ENCODE results near the gene C11orf21. TPM values are rescaled to one million over a fixed set of nuclear protein-coding genes. Genes with fewer than 3 reads are reported as not detected.

Gene C11orf21
- total and polyA plus RNA-seq, 10 of the 15 experiments (the other 5 are each of a cell fraction or from before 2014, with no cell fraction given): 0.04 to 0.26 (median 0.11) TPM; not detected in 7

- no peak for ATAC-seq
- intact Hi-C loops (cut with micrococcal nuclease; ENCODE audit: unreplicated experiment) (no loop called here), in situ Hi-C loops (cut with MboI) (no loop called here)
- RAD21 ChIA-PET (ENCODE audit: unreplicated experiment): no interaction called here
- Histone ChIP-seq H3K36me3 (ENCODE audit: control insufficient read depth in 2 of 2, insufficient read depth in 2 of 2, low read length in 1 of 2) (no peaks in the 10 kb centered on the region), H3K27ac (ENCODE audit: control insufficient read depth, insufficient read depth) (no peak overlapping the region), H3K9me3 (replicated peaks; ENCODE audit: control insufficient read depth, insufficient read depth, low read length) (no peaks in the 10 kb centered on the region), H3K4me2 (ENCODE audit: control insufficient read depth, insufficient read depth) (no peak overlapping the region), H3K9ac (ENCODE audit: control insufficient read depth, insufficient read depth, low read length) (no peak overlapping the region), H3K79me2 (ENCODE audit: control insufficient read depth, insufficient read depth, low read length) (no peaks in the 10 kb centered on the region), H3K4me1 (ENCODE audit: control insufficient read depth, insufficient read depth, low read length) (no peaks in the 10 kb centered on the region), H3K27me3 (replicated peaks in 1 of 2; ENCODE audit: control insufficient read depth in 2 of 2, insufficient read depth in 2 of 2, low read length in 1 of 2) (no peaks in the 10 kb centered on the region), H2AFZ (ENCODE audit: control insufficient read depth, low read depth, low read length) (no peak overlapping the region), H4K20me1 (ENCODE audit: control insufficient read depth, insufficient read depth) (no peaks in the 10 kb centered on the region), H3K4me3 (no peak overlapping the region)
- TF ChIP-seq, protein P1, sequence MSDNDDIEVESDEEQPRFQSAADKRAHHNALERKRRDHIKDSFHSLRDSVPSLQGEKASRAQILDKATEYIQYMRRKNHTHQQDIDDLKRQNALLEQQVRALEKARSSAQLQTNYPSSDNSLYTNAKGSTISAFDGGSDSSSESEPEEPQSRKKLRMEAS (IDR thresholded peaks at IDR 0.05; ENCODE audit: low read depth, low read length): no peak
- TF ChIP-seq BHLHE40 (IDR thresholded peaks at IDR 0.05; ENCODE audit: borderline replicate concordance in 1 of 2, low read depth in 2 of 2, low read length in 1 of 2) (no peak), ASH2L (IDR thresholded peaks at IDR 0.05; ENCODE audit: borderline replicate concordance, low read depth) (no peak), RELA (IDR thresholded peaks at IDR 0.05; ENCODE audit: borderline replicate concordance, partially characterized antibody) (no peak), RBBP5 (conservative IDR thresholded peaks at IDR 0.05) (no peak), FOS (IDR thresholded peaks at IDR 0.05; ENCODE audit: borderline replicate concordance, extremely low read depth, insufficient read length) (no peak), ZNF24 (IDR thresholded peaks at IDR 0.05) (no peak), KDM1A (IDR thresholded peaks at IDR 0.05; ENCODE audit: borderline replicate concordance) (no peak), POLR2A (IDR thresholded peaks at IDR 0.05; ENCODE audit: low read depth, low read length) (no peak), JUNB (IDR thresholded peaks at IDR 0.05) (no peak), ETV6 (conservative IDR thresholded peaks at IDR 0.05 in 1 of 2, IDR thresholded peaks at IDR 0.05 in 1 of 2; ENCODE audit: borderline replicate concordance in 1 of 2, low read depth in 1 of 2) (no peak), SIN3A (IDR thresholded peaks at IDR 0.05; ENCODE audit: low read depth, low read length) (no peak), SREBF1 (IDR thresholded peaks at IDR 0.05; ENCODE audit: low read length) (no peak), RCOR1 (conservative IDR thresholded peaks at IDR 0.05; ENCODE audit: low read depth, low read length) (no peak), SMARCA5 (IDR thresholded peaks at IDR 0.05) (no peak), MXI1 (IDR thresholded peaks at IDR 0.05; ENCODE audit: low read depth, low read length) (no peak)
- no peak for DNase-seq (ENCODE audit: low read depth, low spot score)
- CTCF ChIA-PET: no interaction called here
- no peak for FAIRE-seq
- POLR2A ChIA-PET: no interaction called here
- SMC1A ChIA-PET (ENCODE audit: uncharacterized antibody, unreplicated experiment): no interaction called here
- WGBS (ENCODE audit: insufficient coverage, insufficient replicate concordance, low lambda C conversion rate, missing lambda C conversion rate): 45% methylated on average over 14 of the region's 14 CpGs
- BruUV-seq (replicated peaks): no TSS peak
Measured at GRCh38 chr11:2256293-2256913, 45.3 kb downstream of the C11orf21 start.
